ENCODE data around the gene RIPOR1.
A peak's percentile ranks its signal among the peaks of the same experiment; 100 is the strongest.

RIPOR1 gene

GRCh38 chr16:67594256-67594915 lies 65.8 kb downstream of the RIPOR1 start:
- peak; percentile 13 for FAIRE-seq
- TF ChIP-seq POLR2A (IDR thresholded peaks at IDR 0.05; ENCODE audit: low read depth, low read length) (no peak), PAX5 (IDR thresholded peaks at IDR 0.05; ENCODE audit: insufficient read depth, low read length, severe bottlenecking) (no peak), TAF1 (IDR thresholded peaks at IDR 0.05; ENCODE audit: low read depth, low read length) (no peak), POLR2AphosphoS5 (IDR thresholded peaks at IDR 0.05; ENCODE audit: low read depth, low read length) (no peak), POU2F2 (IDR thresholded peaks at IDR 0.05; ENCODE audit: low read depth, low read length) (no peak), SPI1 (IDR thresholded peaks at IDR 0.05; ENCODE audit: low read depth, low read length) (no peak)
- DNase-seq (ENCODE audit: insufficient read length, low spot score) = no peak

GRCh38 chr16:67594956-67595355 lies 66.3 kb downstream of the RIPOR1 start:
- TF ChIP-seq PAX5 (IDR thresholded peaks at IDR 0.05; ENCODE audit: insufficient read depth, low read length, severe bottlenecking) (no peak), SPI1 (IDR thresholded peaks at IDR 0.05; ENCODE audit: low read depth, low read length) (no peak)
- DNase-seq (ENCODE audit: insufficient read length, low spot score) = no peak
- FAIRE-seq = no peak
